Thyroid gland (tissue), 4 donors: ENCODE data around the gene PCNP.

Experiments
- CTCF ChIP-seq, 6 experiments: fragments of 200-600 bp in 3 of 6; fragments of 450-650 bp in 3 of 6; sonication (generic) in 3 of 6; IDR thresholded peaks; one replicate each; pipeline ENCODE4 v1.5.1; 2016 to 2019; ENCODE audit warnings: antibody characterized with exemption in 6 of 6, mild to moderate bottlenecking in 2 of 6, inconsistent platforms in 1 of 6, moderate library complexity in 1 of 6
- POLR2A ChIP-seq, 2 donors: fragments of 450-650 bp; IDR thresholded peaks; one replicate each; pipeline ENCODE4 v1.6.1; 2017; ENCODE audit warnings: antibody characterized with exemption in 2 of 2, mild to moderate bottlenecking in 2 of 2, moderate library complexity in 1 of 2

- TF ChIP-seq POLR2A (IDR thresholded peaks at IDR 0.05) (no peak), CTCF (IDR thresholded peaks at IDR 0.05) (no peak)
Observed at GRCh38 chr3:101567528-101568317, 6.3 kb upstream of the PCNP start.
